Measurements from ENCODE around the gene SMOC1. TPM values are rescaled to one million over a fixed set of nuclear protein-coding genes. Genes with fewer than 3 reads are reported as not detected.

SMOC1 gene
- total RNA-seq, 1 donor from 2014 or later = 0.49 TPM

- Mint-ChIP-seq H3K27me3 (ENCODE audit: unreplicated experiment) (peaks cover 2% of the 10 kb centered on the region), H3K27ac (ENCODE audit: unreplicated experiment) (no peak overlapping the region), H3K4me3 (ENCODE audit: unreplicated experiment) (no peak overlapping the region), H3K4me1 (ENCODE audit: low read depth, unreplicated experiment) (no peaks in the 10 kb centered on the region), H3K9me3 (ENCODE audit: unreplicated experiment) (peaks cover 2% of the 10 kb centered on the region), H3K36me3 (ENCODE audit: unreplicated experiment) (no peaks in the 10 kb centered on the region)
- no peak for DNase-seq
- TF ChIP-seq CTCF (IDR thresholded peaks at IDR 0.05; ENCODE audit: partially characterized antibody, unreplicated experiment) = no peak
These were observed 38.1 kb downstream of the SMOC1 start for GRCh38 chr14:69917287-69917686.

- peaks cover 9% of the 10 kb centered on the region for H3K9me3 Mint-ChIP-seq (ENCODE audit: unreplicated experiment)
- H3K4me3 Mint-ChIP-seq (ENCODE audit: unreplicated experiment) = no peak overlapping the region
- no peaks in the 10 kb centered on the region for H3K4me1 Mint-ChIP-seq (ENCODE audit: low read depth, unreplicated experiment)
- no peaks in the 10 kb centered on the region for H3K36me3 Mint-ChIP-seq (ENCODE audit: unreplicated experiment)
- TF ChIP-seq CTCF (IDR thresholded peaks at IDR 0.05; ENCODE audit: partially characterized antibody, unreplicated experiment) = no peak
- no peak overlapping the region for H3K27ac Mint-ChIP-seq (ENCODE audit: unreplicated experiment)
- no peak for DNase-seq
- H3K27me3 Mint-ChIP-seq (ENCODE audit: unreplicated experiment) = peaks cover 8% of the 10 kb centered on the region
These were observed 40.6 kb downstream of the SMOC1 start for GRCh38 chr14:69919815-69920214.

GRCh38 chr14:69921052-69921451 is 41.8 kb downstream of the SMOC1 start:
- H3K4me1 Mint-ChIP-seq (ENCODE audit: low read depth, unreplicated experiment) = no peaks in the 10 kb centered on the region
- peaks cover 9% of the 10 kb centered on the region for H3K9me3 Mint-ChIP-seq (ENCODE audit: unreplicated experiment)
- no peaks in the 10 kb centered on the region for H3K36me3 Mint-ChIP-seq (ENCODE audit: unreplicated experiment)
- DNase-seq = no peak
- H3K27me3 Mint-ChIP-seq (ENCODE audit: unreplicated experiment) = peaks cover 8% of the 10 kb centered on the region
- no peak overlapping the region for H3K4me3 Mint-ChIP-seq (ENCODE audit: unreplicated experiment)
- TF ChIP-seq CTCF (IDR thresholded peaks at IDR 0.05; ENCODE audit: partially characterized antibody, unreplicated experiment) = no peak
- no peak overlapping the region for H3K27ac Mint-ChIP-seq (ENCODE audit: unreplicated experiment)

GRCh38 chr14:69922198-69922597 is 43.0 kb downstream of the SMOC1 start:
- H3K9me3 Mint-ChIP-seq (ENCODE audit: unreplicated experiment) = peaks cover 7% of the 10 kb centered on the region
- H3K27ac Mint-ChIP-seq (ENCODE audit: unreplicated experiment) = no peak overlapping the region
- H3K27me3 Mint-ChIP-seq (ENCODE audit: unreplicated experiment) = peaks cover 11% of the 10 kb centered on the region
- no peak overlapping the region for H3K4me3 Mint-ChIP-seq (ENCODE audit: unreplicated experiment)
- no peak for TF ChIP-seq CTCF (IDR thresholded peaks at IDR 0.05; ENCODE audit: partially characterized antibody, unreplicated experiment)
- H3K36me3 Mint-ChIP-seq (ENCODE audit: unreplicated experiment) = no peaks in the 10 kb centered on the region
- H3K4me1 Mint-ChIP-seq (ENCODE audit: low read depth, unreplicated experiment) = no peaks in the 10 kb centered on the region
- no peak for DNase-seq

GRCh38 chr14:69924201-69924600 is 45.0 kb downstream of the SMOC1 start:
- peaks cover 11% of the 10 kb centered on the region for H3K27me3 Mint-ChIP-seq (ENCODE audit: unreplicated experiment)
- DNase-seq = no peak
- H3K27ac Mint-ChIP-seq (ENCODE audit: unreplicated experiment) = no peak overlapping the region
- no peak overlapping the region for H3K4me3 Mint-ChIP-seq (ENCODE audit: unreplicated experiment)
- H3K36me3 Mint-ChIP-seq (ENCODE audit: unreplicated experiment) = no peaks in the 10 kb centered on the region
- TF ChIP-seq CTCF (IDR thresholded peaks at IDR 0.05; ENCODE audit: partially characterized antibody, unreplicated experiment) = no peak
- no peaks in the 10 kb centered on the region for H3K4me1 Mint-ChIP-seq (ENCODE audit: low read depth, unreplicated experiment)
- H3K9me3 Mint-ChIP-seq (ENCODE audit: unreplicated experiment) = peaks cover 7% of the 10 kb centered on the region
